Fibroblast of pulmonary artery (primary cell): Measurements from ENCODE around the gene CYP27B1.
"Not testable (repeated sequence)": the region's sequence is repeated elsewhere in the genome, so short reads cannot be mapped to it uniquely, and the experiment has no call there.

ENCODE experiments used
- DNase-seq: peaks from one replicate; pipeline ENCODE4 v3.0.0-alpha.2; 2010; ENCODE audit warnings: low read depth
- H3K4me3 ChIP-seq: replicated peaks from 2 replicates; pipeline ENCODE4 v1.5.1; 2011; ENCODE audit warnings: low read depth, mild to moderate bottlenecking, control low read depth, low read length, moderate library complexity
- CTCF ChIP-seq: IDR thresholded peaks from 2 replicates; pipeline ENCODE4 v1.5.1; 2011; ENCODE audit warnings: mild to moderate bottlenecking, control low read depth, low read length, inconsistent platforms; ENCODE audit errors: missing control alignments

Gene CYP27B1

GRCh38 chr12:57724003-57724935 is 42.6 kb downstream of the CYP27B1 start:
- TF ChIP-seq CTCF = no peak
- no peak for DNase-seq
- H3K4me3 ChIP-seq = no peak overlapping the region

GRCh38 chr12:57723630-57723962 is 43.3 kb downstream of the CYP27B1 start:
- H3K4me3 ChIP-seq = no peak overlapping the region
- DNase-seq = no peak
- TF ChIP-seq CTCF = no peak

GRCh38 chr12:57722716-57723629 is 43.9 kb downstream of the CYP27B1 start:
- no peak for DNase-seq
- H3K4me3 ChIP-seq = no peak overlapping the region
- TF ChIP-seq CTCF = no peak

GRCh38 chr12:57721846-57722608 is 44.9 kb downstream of the CYP27B1 start:
- not testable (repeated sequence) for DNase-seq

GRCh38 chr12:57720606-57721595 is 46.0 kb downstream of the CYP27B1 start:
- no peak for TF ChIP-seq CTCF
- no peak overlapping the region for H3K4me3 ChIP-seq
- DNase-seq = no peak

More at GRCh38 chr12:57721846-57722608, 44.9 kb downstream of the CYP27B1 start:
- H3K4me3 ChIP-seq = not testable (repeated sequence)

DNA sequence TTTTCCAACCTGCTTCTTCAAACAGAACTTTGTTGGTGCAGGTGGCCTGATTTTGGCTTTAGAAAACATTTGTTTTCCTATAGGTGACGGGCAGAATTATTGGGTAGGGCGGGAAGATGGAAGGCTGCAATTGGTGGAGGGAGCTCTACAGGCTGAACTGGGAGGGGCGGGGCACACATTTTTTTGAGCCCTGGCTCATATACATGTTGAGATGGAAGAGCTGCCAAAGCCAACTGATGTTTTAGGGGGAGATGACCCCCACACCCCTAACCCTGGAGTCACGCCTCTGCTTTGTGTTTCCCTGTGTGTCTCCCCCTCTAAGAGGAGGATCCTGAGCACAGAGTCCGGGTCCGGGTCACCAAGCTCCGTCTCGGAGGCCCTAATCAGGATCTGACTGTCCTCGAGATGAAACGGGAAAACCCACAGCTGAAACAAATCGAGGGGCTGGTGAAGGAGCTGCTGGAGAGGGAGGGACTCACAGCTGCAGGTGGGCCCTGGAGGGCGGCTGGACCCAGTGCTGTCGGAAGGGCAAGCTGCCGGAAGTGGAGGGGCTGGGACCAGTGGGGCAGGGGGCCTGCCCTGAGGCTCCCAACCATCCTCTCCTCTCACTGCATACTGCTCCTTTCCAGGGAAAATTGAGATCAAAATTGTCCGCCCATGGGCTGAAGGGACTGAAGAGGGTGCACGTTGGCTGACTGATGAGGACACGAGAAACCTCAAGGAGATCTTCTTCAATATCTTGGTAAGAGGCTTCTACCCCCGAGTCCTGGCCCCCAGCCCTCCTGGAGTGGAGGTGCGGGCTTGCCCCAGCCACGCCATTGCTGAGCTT is 46.9 kb downstream of the CYP27B1 start:
- TF ChIP-seq CTCF = no peak
- DNase-seq = no peak
- no peak overlapping the region for H3K4me3 ChIP-seq
